Epidermal melanocyte (primary cell): ENCODE measurements around the gene ALPK1.
"Not testable (repeated sequence)": the region's sequence is repeated elsewhere in the genome, so short reads cannot be mapped to it uniquely, and the experiment has no call there.

Source experiments
- DNase-seq: peaks from one replicate; pipeline ENCODE4 v3.0.0; 2011; ENCODE audit warnings: low spot score; ENCODE audit not compliant: insufficient read length

Gene ALPK1

DNA sequence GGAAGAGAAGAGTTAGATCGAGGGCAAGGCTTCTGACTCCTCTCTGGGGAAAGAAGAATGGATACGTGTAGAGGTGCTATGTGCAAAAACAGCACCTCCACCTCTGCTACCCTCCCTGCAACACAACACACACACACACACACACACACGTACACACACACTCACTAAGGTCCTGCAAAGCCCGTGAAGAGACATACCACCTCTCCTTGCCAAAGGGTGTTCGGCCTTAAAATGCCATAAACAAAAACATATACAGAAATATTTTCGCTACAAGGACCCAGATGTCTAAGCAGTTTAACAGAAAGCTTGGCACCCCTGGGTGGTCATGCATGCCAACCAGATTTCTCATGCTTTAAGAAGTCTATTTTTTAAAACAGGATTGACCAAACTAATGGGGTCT, 13.0 kb upstream of the ALPK1 start:
- DNase-seq, result no peak

DNA sequence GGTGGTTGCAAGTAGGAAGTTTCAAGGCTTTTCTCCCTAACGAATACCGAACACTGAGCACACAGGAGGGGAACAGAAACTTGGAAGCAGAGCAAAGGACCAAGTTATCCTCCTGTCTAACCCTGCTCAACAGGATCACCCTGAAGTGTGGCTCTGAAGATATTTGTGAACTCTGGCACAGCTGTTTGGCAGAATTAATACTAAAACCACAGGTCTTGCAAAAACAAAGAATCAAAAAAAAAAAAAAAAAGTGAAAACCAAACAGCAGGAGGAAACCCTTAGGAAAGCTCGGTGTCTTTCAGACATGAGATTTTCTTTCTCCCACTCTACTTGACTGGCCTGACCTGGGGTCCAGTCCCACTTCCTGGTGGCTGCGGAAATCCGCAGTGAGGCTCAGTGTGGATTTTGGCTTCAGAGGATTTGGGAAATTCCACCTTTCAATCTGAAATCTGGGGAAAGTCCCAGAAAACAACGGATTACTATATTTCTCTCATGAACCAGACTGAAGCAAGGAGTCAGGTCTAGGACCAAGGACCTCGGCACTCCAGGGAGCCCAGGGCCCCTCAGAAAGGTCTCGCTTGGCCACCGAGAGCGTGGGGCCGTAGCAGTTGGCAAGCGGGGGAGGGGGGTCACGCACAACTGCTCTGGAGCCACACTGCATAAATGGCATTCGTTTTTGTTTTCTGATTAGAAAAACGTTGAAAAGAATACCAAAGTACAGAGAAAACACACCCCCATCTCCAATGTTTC, 12.3 kb upstream of the ALPK1 start:
- DNase-seq, result no peak

- DNase-seq, result no peak
Observed at GRCh38 chr4:112287258-112287989, 9.7 kb upstream of the ALPK1 start.

- DNase-seq, result no peak
Observed at GRCh38 chr4:112288455-112288854, 8.7 kb upstream of the ALPK1 start.

GRCh38 chr4:112289407-112290253, 7.5 kb upstream of the ALPK1 start:
- no peak for DNase-seq

GRCh38 chr4:112290341-112290740, 6.8 kb upstream of the ALPK1 start:
- DNase-seq, result no peak

- no peak for DNase-seq
Observed at GRCh38 chr4:112299721-112300120, 2.6 kb downstream of the ALPK1 start.

GRCh38 chr4:112302320-112303274, 5.4 kb downstream of the ALPK1 start:
- no peak for DNase-seq

DNA sequence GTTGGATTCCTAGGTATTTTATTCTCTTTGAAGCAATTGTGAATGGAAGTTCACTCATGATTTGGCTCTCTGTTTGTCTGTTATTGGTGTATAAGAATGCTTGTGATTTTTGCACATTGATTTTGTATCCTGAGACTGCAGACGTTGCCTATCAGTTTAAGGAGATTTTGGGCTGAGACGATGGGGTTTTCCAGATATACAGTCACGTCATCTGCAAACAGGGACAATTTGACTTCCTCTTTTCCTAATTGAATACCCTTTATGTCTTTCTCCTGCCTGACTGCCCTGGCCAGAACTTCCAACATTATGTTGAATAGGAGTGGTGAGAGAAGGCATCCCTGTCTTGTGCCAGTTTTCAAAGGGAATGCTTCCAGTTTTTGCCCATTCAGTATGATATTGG, 8.3 kb downstream of the ALPK1 start:
- not testable (repeated sequence) for DNase-seq

DNA sequence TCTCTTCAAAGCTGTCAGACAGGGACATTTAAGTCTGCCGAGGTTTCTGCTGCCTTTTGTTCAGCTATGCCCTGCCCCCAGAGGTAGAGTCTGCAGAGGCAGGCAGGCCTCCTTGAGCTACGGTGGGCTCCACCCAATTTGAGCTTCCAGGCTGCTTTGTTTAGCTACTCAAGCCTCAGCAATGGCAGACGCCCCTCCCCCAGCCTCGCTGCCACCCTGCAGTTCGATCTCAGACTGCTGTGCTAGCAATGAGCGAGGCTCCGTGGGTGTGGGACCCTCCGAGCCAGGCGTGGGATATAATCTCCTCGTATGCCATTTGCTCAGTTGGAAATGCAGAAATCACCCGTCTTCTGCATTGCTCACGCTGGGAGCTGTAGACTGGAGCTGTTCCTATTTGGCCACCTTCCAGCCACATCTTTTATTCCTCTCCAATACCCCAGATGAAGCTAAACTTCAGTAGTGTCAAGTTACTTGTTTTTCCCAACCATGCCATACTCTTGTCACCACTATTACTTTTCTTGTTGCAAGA, 12.2 kb downstream of the ALPK1 start:
- not testable (repeated sequence) for DNase-seq

DNA sequence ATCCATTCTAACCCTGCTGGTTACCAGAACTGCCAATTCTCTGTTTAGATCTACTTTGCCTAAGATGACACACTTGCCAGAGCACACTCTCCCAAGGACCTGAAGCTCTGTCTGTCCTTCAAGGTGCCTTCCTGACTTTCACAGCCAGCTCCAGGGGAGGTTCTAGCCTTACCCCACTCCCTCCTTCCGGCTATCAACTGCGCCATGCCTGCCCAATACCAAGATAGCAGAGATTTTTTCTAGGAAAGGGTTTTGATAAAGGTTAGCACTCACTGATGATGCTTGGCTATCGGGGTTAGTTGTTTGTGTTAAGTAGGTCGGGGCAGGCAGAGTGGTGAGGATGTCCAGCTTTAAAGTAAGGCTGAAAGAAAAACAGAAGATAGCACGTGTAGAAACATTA, 14.3 kb downstream of the ALPK1 start:
- no peak for DNase-seq

- DNase-seq, result no peak
Observed at GRCh38 chr4:112312610-112313239, 15.6 kb downstream of the ALPK1 start.

DNA sequence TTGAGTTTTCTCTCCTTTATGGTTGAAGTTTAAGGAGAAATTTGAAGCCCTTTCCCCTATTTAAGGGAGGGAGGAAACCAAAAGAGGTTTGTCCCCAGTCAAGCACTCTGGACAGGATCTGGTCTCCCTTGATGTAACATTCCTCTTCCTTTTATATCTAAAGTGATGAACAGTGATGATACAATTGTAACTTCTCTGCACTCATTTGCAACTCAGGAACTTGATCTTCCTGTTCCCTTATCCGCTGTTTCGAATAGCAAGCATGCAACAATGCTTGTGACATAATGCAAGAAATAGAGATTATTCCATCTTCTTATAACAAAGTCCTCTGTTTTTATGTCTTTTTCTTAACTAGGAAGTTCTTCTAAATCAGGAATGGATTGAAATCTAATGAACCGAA, 18.3 kb downstream of the ALPK1 start:
- no peak for DNase-seq

GRCh38 chr4:112316360-112316759, 19.2 kb downstream of the ALPK1 start:
- no peak for DNase-seq

- no peak for DNase-seq
Observed at GRCh38 chr4:112318239-112319142, 21.3 kb downstream of the ALPK1 start.

DNA sequence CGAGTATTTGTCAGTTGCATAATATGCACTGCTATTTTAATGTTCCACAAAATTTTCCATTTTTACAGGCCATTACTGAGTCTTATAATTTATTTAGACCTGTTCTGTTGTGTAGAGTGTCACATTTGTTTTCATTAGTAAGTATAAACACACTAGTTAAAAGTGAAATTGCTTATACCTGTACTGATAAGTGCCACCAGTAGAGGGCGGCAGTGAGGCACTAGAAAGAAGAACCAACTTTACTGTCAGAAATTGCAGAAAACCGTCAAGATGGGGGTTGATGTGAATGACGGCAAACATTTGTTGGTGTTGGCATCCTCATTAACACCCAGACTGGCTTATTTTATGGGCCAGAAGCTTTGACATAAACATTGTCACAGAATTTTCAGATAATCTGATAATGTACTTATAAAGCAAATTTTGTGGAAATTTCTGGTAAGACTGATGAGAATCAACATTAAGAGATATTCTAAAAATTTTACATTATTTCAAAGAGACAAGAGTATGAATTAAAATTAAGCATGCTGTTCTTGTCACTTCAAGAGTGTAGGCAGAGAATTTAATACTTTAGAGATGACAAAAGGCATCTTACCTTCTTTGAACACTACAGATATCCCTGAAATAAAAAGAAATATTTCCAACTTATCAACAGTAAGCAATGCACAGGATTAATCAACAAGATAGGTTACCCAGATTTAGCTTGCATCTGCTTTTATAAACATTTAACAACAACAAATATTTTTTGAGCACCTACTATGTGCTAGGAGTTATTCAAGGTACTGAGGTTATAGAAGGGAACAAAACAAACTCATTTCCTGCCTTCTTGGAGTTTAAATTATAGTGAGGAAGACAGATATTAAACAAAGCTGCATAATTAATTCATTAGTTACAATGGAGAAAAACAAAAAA, 24.9 kb downstream of the ALPK1 start:
- DNase-seq, result peak; percentile 32

GRCh38 chr4:112322866-112323265, 25.7 kb downstream of the ALPK1 start:
- no peak for DNase-seq

DNA sequence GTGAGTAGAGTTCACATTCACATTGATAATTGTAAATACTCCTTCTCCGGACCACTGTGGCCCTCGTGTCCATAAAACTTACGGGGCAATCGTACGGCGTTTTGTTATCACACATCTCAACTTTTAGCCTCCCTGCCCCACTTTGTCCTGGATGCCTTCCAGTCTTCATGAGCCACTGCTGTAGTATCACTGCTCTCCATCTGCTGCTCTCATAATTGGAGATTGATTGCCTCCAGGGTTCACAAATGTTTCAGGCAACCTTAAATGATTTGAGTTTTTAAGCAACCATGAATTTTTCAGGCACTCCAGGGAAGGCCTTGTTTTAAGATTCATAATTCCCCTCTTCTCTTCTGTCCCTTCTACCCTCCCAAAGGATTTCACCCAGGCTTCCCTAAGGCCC, 28.4 kb downstream of the ALPK1 start:
- DNase-seq, result no peak
